Occipital lobe (tissue), 2 donors: ENCODE data around the gene NR2F2. TPM values are rescaled to one million over a fixed set of nuclear protein-coding genes. Genes with fewer than 3 reads are reported as not detected.

ENCODE experiments used
- DNase-seq: peaks from one replicate; lab custom pipeline; 2025; lab: John Stamatoyannopoulos, UW
- total RNA-seq: library from RNA; depleted of rRNA; stranded (reverse); fragments of >200 nt; gene quantifications from one replicate; pipeline ENCODE4 v1.2.3, GENCODE V29; 2014

NR2F2 gene
- total RNA-seq, 1 donor from 2014 or later: 4.1 TPM

- no peak for DNase-seq
Observed at GRCh38 chr15:96331144-96331944, 844 bp downstream of the NR2F2 start.

- DNase-seq: no peak
Observed at GRCh38 chr15:96331945-96332636, 1.6 kb downstream of the NR2F2 start.

GRCh38 chr15:96332637-96333121, 2.2 kb downstream of the NR2F2 start:
- no peak for DNase-seq

- DNase-seq: no peak
Observed at GRCh38 chr15:96333131-96334016, 2.9 kb downstream of the NR2F2 start.

GRCh38 chr15:96334017-96334704, 3.7 kb downstream of the NR2F2 start:
- DNase-seq: no peak

GRCh38 chr15:96334705-96335410, 4.4 kb downstream of the NR2F2 start:
- no peak for DNase-seq

- DNase-seq: no peak
Observed at GRCh38 chr15:96335411-96336024, 5.0 kb downstream of the NR2F2 start.

GRCh38 chr15:96336108-96336595, 5.7 kb downstream of the NR2F2 start:
- DNase-seq: no peak

- no peak for DNase-seq
Observed at GRCh38 chr15:96336596-96337364, 6.3 kb downstream of the NR2F2 start.

GRCh38 chr15:96337365-96338023, 7.0 kb downstream of the NR2F2 start:
- no peak for DNase-seq

- DNase-seq: no peak
Observed at GRCh38 chr15:96338074-96338765, 7.7 kb downstream of the NR2F2 start.

- DNase-seq: no peak
Observed at GRCh38 chr15:96338766-96339618, 8.5 kb downstream of the NR2F2 start.

- no peak for DNase-seq
Observed at GRCh38 chr15:96339619-96340347, 9.3 kb downstream of the NR2F2 start.

GRCh38 chr15:96340348-96340597, 9.8 kb downstream of the NR2F2 start:
- DNase-seq: no peak

GRCh38 chr15:96340598-96341512, 10.4 kb downstream of the NR2F2 start:
- DNase-seq: no peak
